GM19239 (cell line): Measurements from ENCODE around the gene VASH1.
A peak's percentile ranks its signal among the peaks of the same experiment; 100 is the strongest.

Source experiments
- DNase-seq: peaks from one replicate; pipeline ENCODE4 v3.0.0; 2011; ENCODE audit warnings: low spot score; ENCODE audit not compliant: insufficient read length
- FAIRE-seq: peaks from 2 replicates; lab custom pipeline; 2011; peaks lifted over from hg19 to GRCh38; lab: Jason Lieb, UNC

Gene VASH1

GRCh38 chr14:76782115-76782884 lies 21.0 kb downstream of the VASH1 start:
- FAIRE-seq (no peak), DNase-seq (no peak)

GRCh38 chr14:76782885-76783566 lies 21.8 kb downstream of the VASH1 start:
- FAIRE-seq (peak; percentile 84), DNase-seq (peak; percentile 36)

DNA sequence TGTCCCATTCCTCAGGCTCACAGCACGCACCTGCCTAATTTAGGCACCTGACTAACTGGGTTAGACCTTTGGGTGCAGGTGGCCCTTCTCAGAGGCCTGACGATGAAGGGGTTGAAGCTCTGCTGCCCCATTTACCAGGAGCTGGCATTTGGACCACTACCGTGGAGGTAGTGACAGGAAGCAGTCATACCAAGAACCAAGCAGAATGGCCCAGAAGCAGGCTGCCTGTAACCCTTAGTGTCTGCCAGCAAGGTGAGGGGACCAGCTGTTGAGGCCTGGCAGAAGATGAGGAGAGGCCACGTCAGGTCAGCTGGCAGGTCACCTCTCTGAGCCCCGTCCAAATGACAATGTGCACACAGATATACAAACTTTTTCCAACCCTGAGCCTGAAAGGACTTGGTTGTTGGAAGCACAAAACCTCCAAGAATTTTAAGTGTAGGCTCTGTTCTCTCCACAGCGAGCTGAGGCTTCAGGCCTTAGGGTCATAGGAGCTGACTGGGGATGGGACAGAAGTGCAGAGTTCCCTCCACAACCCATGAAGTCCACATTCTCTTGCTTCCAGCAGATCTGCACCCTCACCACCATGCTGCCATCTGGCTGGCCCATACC lies 23.1 kb downstream of the VASH1 start:
- FAIRE-seq (no peak), DNase-seq (no peak)

DNA sequence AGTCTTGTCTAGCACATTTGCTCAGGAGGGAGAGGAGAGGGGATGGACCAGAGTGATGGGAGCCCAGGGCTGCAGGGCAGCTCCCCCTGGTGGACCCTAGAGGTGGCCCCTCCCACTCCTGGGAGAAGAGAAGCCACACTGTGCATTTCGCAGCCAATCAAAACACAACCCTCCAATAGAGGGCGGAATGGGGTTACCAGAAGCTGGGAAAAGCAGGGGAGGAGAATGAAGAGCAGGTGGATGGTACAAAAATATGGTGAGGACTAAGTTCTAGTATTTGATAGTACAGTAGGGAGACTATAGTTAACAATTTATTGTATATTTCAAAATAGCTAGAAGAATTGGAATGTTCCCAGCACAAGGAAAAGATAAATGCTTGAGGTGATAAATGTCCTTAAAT lies 23.6 kb downstream of the VASH1 start:
- DNase-seq: peak; percentile 83
- peak; percentile 78 for FAIRE-seq

DNA sequence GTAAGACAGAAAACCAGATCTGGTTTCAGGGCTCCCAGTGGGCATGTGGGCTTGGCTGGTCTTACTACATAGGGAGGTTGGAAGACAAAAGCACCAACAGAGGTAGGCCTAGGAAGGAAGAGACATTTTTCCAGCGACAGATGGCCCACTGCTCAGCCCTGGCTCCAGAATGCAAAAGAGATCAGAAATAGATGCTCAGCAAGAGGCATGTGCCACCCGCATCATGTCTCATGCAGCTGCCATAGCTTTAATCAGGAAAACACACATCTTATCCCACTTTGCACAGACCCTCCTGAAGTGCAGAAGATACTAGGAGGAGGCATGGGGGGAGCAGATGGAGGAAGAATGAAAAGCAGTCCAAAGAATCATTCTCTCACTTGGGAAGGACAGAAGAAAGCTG lies 25.3 kb downstream of the VASH1 start:
- DNase-seq: no peak
- FAIRE-seq: no peak

DNA sequence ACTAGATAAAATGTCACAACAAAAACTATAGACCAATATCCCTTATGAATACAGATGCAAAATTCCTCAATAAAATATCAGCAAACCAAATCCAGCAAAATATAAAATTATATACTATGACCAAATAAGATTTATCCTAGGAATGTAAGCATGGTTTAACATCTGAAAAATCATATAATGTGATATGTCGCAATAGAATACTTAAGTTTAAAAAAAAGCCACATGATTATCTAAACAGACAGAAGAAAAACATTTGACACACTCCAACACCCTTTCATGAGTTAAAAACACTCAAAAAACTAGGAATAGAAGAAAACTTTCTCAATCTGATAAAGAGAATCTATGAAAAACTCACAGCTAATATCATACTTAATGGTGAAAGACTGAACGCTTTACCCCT lies 31.2 kb downstream of the VASH1 start:
- peak; percentile 37 for FAIRE-seq
- no peak for DNase-seq

- no peak for FAIRE-seq
Measured at GRCh38 chr14:76793324-76793723, 32.1 kb downstream of the VASH1 start.

GRCh38 chr14:76793956-76794355 lies 32.7 kb downstream of the VASH1 start:
- DNase-seq: no peak
- FAIRE-seq: no peak

More at GRCh38 chr14:76793324-76793723, 32.1 kb downstream of the VASH1 start:
- no peak for DNase-seq

DNA sequence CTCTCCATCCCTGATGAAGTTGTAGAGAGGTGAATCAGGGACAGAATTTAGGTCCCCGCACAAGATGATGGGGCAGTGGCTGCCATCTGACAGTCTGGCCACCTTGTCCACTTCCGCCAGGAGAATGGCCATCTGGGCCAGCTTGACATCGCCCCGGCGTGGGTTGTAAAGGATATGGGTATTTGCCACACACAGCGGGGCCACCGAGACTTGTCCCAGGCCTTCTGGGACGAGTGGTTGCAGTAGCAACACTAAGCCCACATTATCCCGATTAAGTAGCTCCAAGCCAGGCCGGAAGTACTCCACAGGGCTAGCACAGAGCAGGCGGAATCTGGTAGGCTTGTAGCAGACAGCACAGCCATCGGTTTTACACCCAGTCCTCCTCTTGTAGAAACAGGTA lies 45.2 kb downstream of the VASH1 start:
- FAIRE-seq (no peak), DNase-seq (no peak)

DNA sequence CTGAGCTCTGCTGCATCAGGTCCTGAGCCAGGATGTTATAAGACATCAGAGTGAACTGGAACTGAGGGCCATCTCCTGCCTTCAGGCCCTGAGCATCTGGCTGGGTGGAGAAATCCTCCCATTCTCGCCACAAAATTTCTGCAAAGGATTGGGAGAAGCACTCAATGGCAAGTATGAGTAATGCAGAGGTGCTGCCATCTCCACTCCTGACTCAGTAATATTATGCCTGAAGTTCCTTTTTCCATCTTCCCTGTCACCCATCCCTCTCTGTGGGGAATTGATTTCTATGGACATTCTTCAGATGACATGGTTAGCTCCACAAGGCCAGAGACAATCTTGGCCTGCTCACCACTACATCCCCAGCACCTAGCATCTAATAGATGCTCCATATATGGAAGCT lies 46.7 kb downstream of the VASH1 start:
- DNase-seq (no peak), FAIRE-seq (no peak)

- DNase-seq (no peak), FAIRE-seq (no peak)
Measured at GRCh38 chr14:76808990-76809389, 47.7 kb downstream of the VASH1 start.

DNA sequence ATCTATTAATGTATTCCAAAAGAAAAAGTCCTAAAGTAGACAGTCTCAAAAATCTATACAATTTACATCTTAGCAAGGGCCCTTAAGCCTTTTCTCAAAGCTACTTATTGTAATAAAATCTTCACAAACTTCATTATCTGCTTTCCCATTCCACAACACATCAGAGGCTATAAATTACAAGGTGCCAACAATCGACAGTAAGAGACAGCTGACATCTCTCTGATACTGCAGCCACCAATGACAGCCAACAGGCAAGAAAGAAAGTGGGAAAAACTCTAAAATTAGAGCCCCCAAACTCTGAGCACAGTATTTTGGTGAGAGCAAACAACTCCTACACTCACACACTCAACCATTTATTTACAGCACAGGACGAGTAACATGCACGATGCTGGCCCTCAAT lies 49.3 kb downstream of the VASH1 start:
- peak; percentile 23 for FAIRE-seq
- DNase-seq: no peak

- FAIRE-seq (peak; percentile 95), DNase-seq (no peak)
Measured at GRCh38 chr14:76810953-76811400, 49.7 kb downstream of the VASH1 start.

DNA sequence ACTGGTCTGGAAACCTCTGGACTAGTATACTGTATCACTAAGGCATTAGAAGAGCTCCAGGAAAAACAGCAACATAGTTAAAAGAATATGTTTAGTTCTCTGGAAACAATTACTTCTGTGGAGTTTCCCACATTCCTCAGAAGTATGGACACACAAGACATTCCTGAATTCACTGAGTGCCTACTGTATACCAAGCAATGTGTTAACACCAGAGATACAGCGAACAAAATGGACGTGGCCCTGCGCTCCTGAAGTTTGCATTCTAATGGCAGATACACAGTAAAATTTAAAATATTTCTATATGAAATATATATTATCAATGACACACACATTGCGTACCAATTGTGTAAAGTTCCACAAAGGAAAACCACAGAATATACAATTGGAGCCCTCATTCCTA lies 50.3 kb downstream of the VASH1 start:
- no peak for DNase-seq
- FAIRE-seq: no peak

GRCh38 chr14:76812093-76812421 lies 50.8 kb downstream of the VASH1 start:
- FAIRE-seq (peak; percentile 82), DNase-seq (no peak)

DNA sequence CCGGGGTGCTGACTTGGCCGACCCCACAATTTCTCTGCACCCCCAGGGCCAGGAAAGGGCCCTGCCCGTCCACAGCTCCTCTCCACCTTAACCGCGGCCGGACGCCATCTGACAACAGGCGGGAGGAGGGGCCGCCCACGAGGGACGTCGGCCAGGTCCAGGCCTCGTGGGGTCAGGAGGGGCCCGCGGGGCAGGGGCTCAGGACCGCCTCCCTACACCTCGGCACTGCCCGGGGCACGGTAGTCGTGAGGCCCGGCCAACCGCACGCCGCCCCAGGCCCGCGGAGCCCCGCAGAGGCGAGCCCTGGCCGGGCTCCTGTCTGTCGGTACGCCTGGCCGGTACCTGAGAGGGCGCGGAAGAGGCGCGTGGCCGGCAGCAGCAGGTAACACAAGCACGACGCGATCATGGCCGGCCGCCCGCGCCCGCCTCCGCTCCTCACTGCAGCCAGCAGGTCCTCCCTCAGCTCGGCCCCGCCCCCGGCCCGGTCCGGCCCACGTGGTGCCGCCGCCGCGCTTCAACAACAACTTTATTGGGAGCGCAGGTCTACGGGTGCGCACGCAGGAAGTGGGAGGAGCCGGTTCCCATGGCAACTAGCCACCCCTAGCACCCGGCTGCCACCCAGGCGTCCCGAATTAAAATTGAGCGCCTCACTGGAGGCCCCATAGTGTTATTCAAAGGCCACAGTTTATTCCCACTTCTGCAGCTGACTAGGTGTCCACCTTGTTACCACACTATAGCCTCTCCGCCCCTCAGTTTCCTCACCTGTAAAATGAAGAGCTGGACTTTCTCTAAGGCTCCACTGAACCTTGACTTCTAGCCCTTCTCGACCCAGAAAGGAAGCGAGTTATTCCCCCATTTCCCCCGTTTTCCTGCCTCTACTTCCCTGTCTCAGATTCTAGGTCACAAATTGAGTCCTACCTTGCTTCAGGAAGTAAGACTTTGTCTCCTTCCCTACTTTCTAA lies 51.4 kb downstream of the VASH1 start, which contains the start of gene ANGEL1:
Gene ANGEL1, minus strand, starts transcription at position 461 of the 962 bp plus-strand sequence. Its CDS starts 55 bp downstream, at position 406.
- peak; percentile 95 for FAIRE-seq

DNA sequence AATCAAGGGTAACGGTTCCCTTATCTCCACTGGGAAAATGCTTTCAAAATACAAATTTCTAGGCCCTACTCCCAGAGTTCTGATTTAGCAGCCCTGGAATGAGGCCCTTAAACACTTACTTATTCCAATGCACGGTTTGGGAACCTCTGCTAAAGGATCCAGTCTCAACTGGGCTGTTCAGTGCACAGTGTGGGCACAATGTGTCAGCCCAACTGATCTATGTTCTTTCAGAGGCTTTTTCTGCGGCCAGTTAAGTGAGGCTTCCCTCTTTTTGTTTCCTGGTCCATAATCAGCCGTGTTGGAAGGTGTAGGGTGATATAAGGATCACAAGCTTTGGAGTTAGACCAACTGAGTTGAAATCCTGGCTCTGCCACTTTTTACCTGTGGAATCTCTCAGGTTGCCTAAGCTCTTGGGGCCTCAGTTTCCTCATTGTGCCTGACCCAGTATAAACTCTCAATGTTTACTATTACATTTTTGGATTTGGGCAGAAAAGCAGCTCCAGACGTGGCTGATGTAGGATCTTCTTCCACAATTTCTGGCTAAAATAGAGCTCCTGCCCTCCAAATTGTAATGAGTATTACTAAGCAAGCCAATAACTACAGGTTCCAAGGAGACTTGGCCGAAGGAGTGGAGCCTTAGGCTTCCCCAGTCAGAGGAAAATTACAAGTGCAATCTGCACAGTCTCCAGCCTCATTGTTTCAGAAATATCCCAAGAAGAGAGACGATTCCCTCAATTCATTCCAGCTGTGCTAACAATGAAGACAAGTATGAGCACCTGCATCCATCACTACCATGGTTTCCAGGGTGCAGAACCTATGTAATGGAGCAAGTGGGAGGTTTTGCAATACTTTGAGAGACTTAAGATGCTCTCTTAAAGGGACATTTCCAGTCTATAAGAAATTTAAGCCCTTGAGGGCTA lies 53.7 kb downstream of the VASH1 start:
- FAIRE-seq: no peak
- DNase-seq: no peak

More for the DNA sequence above, 51.4 kb downstream of the VASH1 start, which contains the start of gene ANGEL1:
- DNase-seq: peak; percentile 84

- DNase-seq: no peak
- no peak for FAIRE-seq
Measured at GRCh38 chr14:76820700-76821099, 59.4 kb downstream of the VASH1 start.

- DNase-seq: no peak
- no peak for FAIRE-seq
Measured at GRCh38 chr14:76826122-76826521, 64.9 kb downstream of the VASH1 start, which contains the start of gene LRRC74A. LRRC74A (plus strand) TSS chr14:76826408; CDS start chr14:76826698, 290 bp downstream.
